ENCODE measurements around the gene BLOC1S3.
A peak's percentile ranks its signal among the peaks of the same experiment; 100 is the strongest.

BLOC1S3 gene

DNA sequence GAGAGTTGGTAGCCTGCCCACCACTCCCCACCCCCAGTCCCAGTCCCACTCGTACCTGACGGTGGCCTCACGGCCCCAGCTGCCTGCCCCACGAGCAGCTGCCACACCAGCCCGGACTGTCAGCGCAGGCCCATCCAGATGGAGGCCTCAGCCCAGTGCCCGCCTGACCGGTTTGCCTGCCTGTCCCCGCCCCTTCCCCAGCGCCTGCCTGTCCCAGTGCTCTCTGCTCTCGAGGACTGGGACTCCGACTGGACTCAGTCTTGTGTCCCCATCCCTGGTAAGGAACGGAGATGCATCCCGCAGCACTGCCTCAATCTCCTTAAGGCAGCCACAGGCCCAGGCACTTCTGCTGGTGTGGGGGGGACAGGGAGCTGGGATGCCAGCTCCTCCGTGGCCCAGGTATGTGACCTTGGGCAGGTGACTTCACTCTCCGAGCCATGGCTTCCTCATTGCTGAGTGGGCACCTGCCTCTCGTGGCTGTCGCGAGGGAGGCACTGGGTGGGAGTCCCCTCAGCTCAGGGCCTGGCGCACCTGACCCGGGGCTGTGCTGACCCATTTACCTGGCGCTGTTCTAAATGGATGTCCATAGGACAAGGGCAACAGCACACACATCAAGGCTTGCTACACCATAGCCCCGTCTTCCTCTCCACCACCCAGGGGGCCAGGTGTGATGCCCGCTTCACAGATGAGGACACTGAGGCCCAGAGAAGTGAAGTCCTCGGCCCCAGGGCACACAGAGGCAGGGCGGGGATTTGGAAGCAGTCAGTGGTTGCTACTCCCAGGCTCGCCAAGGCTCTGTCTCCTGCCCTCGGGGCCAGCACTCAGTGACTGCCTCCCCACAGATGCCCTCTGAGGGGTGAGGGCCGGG, 17.5 kb upstream of the BLOC1S3 start, which contains the start of gene NKPD1:
TSS of gene NKPD1 (minus strand) at position 113 of the 868 bp plus-strand sequence. CDS start 832 bp downstream, outside the sequence.
- DNase-seq (ENCODE audit: low read depth in 4 of 4, low spot score in 1 of 4) = no peak

DNA sequence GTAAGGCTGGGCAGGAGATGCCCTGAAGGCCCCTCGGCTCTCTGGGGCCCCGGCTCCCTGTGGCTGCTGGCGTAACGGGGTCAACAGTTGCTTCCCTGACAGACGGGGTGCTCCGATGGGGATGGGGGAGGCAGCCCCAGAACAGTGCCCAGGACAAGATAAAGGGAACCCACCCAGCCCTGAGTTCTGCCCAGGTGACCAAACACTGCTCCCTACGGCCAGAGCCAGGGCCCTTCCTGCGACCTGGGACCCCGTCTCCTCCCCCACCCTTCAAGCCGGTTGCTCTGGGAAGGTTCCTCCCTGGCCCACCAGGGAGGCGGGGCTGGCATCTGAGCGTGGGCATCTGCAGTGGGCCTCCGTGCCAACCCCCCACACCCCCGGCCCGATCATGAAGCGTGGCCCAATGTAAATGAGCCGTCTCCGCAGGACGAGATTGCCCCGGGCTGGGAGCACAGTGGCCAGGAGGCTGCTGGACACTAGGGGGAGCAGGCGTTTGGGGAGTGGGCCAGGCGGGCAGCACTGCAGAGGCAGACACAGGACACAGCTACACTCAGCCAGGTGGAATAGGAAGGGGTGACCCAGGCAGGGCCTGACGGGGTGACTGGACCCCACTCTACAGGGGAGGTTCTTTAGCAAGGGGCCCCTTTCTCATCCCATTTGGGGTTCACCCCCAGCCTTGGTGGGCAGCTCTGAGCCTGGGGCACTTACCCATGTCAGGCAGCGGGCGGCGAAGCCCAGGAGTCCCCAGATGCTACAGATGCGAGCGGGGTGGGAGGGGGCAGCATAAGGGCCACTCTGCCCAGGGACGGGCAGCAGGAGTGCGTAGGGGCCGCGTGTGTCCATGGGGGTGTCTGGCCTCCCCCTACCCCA, 16.6 kb upstream of the BLOC1S3 start:
- DNase-seq (ENCODE audit: low read depth in 4 of 4, low spot score in 1 of 4) = no peak

DNA sequence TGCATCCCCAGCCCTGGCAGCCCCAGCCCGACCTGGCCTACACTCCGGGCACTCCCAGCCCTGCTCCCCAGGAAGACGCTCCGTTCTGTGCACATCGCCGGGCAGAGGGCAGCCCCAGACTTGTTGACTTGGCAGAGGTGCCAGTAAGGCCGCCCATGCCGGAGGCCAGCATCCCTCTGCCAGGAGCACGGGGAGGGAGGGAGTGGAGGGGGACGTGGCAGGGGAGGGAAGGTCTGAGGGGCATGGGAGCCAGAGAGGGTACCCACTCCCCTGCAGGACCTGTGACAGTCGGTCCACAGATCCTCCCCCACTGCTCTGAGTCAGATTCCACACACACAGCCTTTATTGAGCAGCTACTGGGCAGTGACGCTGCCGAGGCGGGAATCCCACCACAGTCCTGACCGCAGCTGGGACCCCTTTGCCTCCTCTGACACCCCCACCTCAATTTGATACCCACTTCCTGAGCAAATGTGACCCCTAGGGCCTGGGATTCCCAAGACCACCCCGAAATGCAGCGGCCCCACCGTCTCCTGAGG, 15.9 kb upstream of the BLOC1S3 start:
- no peak for DNase-seq (ENCODE audit: low read depth in 4 of 4, low spot score in 1 of 4)

DNA sequence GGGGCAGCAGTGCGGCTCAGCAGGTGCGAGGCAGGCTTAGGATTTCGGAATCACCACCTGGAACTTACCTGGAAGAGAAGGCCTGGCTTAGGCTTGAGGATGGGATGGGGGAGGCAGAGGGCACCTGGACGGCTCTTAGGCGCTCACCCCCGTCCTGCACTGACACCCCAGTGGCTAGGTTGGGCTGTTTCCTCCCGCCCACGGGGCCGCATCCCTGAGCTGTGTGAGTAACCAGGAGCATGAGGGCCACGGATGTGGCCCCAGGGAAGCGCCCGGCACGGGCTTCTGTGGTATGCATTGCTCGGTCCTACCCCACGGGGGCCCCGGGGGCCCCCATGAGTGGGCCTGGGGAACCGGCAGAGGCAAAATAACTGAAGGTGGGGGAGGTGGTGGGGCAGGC, 15.4 kb upstream of the BLOC1S3 start:
- DNase-seq (ENCODE audit: low read depth in 4 of 4, low spot score in 1 of 4) = no peak

DNA sequence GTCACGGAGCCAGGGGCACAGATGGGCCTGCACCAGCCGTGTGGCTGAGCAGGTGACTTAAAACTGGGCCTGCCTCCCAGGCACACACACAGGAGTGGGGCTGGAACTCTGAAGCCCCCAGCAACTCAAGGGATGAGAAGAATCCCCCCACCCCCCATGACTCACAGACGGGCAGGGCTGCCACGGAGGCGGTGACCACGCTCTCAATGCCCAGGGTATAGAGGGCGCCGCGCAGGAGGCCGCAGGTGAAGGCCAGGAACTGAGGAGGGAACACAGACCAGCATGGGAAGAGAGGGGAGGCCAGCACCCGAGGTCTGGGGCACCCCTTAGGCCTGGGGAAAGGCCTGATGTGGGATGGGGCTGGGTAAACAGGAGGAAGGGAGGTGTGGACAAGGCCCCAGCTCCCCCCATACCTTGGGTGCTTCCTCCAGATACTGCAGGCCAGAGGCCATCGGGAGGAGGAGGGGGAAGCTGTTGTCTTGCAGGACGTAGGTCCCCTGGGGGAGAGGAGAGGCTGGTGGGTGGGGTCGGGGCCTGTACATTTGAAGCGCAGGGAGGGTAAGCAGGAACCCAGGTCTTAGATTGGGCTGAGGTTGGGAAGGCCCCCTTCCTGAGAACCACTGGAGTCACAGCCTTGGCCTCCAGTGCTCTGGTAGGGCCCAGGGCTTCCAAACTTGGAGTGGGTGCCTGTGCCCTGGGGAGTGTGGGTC, 14.7 kb upstream of the BLOC1S3 start:
- no peak for DNase-seq (ENCODE audit: low read depth in 4 of 4, low spot score in 1 of 4)

DNA sequence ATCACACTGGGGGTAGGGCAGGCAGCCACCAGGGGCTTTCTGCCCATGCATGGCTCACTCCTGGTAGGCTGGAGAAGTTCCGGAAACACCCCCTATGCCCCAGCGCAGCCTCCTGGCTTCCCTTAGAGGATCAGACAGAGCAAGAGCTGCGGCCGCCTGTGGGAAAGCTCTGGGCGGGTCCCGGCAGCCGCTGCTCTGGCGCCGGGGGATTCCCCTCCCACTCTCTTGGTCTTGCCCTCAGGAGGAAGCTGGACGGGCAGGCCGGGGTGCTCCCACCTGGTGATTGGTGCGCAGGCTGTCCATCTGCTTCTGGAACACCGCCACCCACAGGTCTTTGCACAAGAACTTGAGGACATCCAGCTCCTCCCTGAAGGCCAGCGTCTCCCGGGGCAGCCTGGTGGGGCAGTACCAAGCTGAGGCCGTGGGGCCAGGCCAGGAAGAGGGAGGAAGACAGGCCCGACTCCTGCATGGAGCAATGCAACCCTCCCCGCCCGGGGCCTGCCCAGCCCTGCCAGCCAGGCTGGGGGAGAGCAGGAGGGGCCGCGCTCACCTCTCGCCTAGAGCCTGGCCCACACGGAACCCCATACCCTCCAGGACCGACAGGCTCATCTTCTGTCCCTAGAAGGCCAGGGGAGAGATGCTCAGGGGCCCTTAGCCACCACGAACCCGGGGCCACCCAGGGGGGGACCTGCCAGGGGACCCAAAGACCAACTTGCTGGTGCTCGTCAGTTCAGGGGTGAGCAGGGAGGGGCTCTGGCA, 13.8 kb upstream of the BLOC1S3 start:
- DNase-seq (ENCODE audit: low read depth in 4 of 4, low spot score in 1 of 4) = peak in 2 of 4 experiments; percentile 42 to 54

DNA sequence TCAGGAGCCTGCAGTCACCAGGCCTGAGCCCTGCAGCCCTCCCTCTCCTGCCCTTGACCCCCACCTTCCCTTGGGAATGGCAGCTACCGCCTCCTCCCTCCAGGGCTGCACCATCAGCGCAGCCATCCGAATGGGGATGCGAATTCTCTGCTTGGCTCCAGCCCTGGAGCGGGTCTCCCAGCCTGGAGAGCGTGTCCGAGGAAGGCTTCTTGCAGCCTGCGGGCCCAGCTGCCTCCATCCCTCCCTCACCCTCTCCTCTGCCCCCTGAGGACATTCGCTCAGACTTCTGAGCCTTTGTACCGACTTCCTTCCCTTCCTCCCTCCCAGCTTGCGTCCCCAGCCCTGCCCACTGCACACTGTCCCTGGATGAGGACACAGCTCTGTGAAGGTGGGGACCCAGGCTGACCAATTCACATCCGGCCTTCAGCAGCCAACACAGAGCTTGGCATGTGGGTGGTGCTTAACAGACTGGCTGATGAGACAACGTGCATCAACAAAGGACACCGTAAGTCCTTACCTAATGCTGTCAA, 11.8 kb upstream of the BLOC1S3 start:
- DNase-seq (ENCODE audit: low read depth in 4 of 4, low spot score in 1 of 4) = no peak

DNA sequence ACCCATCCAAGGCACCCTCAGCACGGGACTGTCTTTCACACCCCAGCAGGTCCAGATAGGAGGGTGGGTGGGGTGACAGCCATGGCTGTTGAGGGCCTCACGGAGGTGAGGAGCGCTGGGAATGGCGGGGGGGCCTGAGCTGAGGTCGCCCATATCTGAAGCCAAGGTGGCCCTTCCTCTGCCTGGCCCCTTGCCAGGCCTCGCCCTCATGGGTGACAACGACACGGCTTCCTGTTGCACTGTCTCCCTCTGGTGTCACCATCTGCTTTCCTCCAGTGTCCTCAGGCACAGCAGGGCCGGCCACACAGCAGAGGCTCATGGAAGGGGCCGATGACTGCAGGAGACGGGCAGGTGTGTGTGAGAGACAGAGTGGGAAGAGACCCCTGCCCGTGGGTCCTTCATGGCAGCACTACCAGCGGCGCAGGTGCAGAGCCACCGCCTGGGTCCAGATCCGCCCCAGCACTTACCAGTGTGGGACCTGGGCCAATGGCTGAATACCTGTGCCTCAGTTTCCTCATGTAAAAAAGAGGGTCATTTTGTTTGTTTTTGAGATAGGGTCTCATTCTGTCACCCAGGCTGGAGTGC, 9.7 kb upstream of the BLOC1S3 start:
- no peak for DNase-seq (ENCODE audit: low read depth in 4 of 4, low spot score in 1 of 4)

DNA sequence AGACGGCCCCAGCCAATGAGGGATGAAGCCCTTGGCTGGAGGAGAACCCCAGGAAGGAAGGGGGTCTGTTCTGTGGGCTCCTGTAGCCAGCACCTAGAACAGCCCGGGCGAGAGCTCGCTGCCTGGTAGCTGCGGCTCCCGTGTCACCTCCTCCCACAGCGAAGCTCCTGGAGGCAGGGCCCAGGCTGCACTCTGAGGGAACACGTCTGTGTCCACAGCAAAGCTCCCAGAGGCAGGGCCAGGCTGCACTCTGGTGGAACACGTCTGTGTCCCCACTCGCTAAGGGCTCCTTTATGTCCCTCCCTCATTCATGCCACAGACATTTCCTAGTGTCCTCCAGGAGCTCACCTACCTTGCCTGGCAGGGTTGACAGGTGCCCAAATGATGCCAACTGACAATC, 9.0 kb upstream of the BLOC1S3 start:
- no peak for DNase-seq (ENCODE audit: low read depth in 4 of 4, low spot score in 1 of 4)

DNA sequence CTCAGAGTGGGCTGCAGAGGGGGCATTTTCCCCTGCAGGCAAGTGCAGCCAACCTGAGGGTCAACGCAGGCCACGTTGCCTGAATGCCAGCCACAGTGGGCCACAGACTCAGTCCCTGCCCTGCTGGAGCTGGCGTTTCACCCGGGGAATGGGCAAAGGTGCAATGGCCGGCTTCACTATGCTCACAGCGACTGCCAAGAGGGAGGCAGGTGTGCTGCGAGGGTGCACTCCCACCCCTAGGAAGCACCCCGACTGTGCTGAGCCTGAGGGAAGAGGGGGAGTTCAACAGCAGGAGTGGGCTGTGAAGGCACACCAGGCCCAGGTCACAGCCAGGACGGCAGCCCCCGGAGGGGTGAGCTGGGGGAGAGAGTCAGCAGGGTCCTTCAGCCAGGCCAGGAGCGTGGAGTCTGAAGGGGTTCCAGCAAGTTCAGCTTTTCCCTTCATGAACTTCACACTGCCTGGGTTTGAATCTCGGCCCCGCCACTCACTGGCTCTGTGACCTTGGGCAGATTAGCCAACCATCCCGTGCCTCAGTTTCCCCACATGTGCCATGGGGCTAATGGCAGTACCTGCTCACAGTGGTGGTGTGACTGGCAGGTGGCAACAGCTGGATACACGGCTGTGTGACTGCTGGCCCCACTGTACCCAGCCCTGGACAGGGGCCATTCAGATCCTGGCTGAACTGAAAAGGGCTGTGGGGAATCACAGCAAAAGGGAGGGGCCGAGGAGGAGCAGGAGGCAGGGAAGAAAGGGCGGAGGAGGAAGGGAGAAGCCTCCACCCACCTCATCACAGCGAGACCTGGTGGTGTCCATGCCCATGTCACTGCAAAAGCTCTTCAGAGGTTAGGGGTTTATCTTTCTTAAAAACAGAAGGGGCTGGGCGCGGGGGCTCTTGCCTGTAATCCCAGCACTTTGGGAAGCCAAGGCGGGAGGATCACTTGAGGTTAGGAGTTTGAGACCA, 8.2 kb upstream of the BLOC1S3 start:
- DNase-seq (ENCODE audit: low read depth in 4 of 4, low spot score in 1 of 4) = no peak

DNA sequence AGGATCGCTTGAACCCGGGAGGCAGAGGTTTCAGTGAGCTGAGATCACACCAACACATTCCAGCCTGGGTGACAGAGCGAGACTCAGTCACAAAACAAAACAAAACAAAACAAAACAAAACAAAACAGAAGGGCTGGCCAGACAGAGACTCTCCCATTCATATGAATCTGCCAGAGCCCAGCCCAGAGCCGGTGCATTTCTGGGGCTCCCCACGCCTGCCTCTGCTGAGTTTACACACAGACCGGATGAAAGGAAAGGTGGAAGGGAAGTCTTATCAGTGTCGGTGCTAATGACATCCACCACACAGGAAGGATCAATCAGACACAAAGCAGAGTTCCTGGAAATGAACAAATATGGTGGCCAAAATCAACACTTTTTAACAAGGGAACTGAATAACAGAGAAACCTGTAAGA, 7.4 kb upstream of the BLOC1S3 start:
- no peak for DNase-seq (ENCODE audit: low read depth in 4 of 4, low spot score in 1 of 4)

DNA sequence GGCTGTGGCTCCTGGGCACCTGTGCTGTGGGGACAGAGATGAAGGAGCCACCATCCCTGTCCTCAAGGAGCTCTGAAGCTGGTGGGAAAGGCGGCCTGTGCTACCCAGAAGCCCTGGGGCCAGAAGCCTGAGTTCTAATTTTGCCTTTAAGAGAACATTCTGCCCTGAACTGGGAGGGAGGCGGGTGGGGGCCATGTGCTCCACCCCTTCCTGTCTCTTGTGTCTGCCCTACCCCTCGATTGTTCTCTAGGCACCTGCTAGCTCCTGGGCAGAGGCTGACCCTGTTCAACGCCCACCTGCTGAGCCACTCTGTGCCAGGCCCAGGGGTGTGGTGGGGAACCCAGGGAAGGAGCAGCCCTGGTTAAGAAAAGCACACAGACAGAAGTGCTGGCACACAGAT, 6.4 kb upstream of the BLOC1S3 start:
- DNase-seq (ENCODE audit: low read depth in 4 of 4, low spot score in 1 of 4) = no peak

DNA sequence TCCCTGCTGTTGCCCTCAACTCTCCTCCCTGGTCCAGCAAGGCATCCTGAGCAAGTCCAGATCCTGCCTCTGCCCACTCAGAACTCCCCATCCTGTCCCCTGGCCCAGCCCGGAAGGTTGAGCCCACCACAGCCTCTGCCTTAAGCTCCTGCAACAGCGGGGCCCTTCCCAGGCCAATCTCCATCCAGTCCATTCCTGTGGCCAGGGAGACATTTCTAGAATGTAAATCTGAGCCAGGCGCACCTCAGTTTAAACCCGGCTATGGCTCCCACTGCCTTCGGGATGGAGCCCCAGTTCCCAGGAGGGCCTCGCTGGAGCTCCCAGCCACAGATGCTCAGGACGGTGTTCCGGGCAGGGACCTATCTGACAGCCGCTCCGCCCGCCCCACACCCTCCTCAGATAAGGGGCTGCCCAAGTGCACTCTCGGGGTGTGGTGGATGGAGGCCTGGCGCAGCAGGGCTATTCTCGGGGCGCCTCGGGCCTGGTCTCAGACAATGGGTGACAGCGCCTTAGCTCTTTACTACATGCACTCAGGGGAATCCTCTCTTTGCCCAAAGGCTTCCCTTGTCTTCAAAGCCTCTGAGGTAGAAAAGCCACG, 5.9 kb upstream of the BLOC1S3 start:
- no peak for DNase-seq (ENCODE audit: low read depth in 4 of 4, low spot score in 1 of 4)

DNA sequence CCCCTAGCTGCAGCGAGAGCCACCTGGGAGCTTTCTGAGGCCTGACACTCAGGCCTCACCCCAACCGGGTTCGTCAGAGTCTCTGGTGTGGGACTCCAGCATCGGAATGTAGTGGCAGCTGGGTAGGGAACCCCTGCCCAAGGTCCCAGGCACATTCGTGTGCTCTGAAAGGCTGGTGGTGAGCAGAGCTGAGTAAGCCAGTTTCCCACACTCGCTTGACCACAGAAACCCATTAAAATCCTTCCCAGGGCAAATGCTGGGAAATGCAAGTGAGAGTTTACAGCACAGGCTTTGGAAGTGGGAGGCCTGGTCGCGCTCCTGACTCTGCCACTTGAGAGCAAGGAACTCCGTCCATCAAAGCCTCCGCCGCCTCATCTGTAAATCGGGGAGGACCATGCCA, 4.8 kb upstream of the BLOC1S3 start:
- no peak for DNase-seq (ENCODE audit: low read depth in 4 of 4, low spot score in 1 of 4)

DNA sequence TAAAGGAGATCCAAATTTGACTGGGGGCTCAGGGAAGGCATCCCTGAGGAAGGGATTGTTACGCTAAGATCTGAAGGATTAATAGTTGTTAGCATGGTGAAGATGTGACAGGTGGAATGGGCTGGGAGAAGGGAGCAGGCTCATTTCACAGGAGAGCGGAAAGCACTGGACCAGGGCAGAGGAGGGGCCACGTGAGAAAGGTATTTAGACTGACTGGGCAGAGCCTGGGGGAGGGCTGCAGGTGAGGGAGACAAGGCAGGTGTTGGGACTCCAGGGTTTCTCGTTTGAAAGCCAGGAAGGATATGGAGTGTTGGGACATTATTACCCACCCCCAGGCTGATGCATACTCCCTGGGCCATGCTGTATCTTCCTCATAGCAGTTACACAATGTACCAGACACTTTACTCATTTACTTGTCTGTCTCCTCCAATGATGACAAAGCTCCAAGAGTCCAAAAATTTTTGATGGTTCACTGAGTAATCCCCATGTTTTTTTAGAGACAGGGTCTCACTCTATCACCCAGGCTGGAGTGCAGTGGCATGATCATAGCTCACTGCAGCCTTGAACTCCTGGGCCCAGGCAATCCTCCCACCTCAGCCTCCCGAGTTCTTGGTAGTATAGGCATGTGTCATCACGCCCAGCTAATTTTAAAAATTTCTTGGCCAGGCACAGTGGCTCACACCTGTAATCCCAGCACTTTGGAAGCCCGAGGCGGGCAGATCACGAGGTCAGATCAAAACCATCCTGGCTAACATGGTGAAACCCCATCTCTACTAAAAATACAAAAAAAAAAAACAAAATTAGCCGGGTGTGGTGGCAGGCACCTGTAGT, 2.9 kb upstream of the BLOC1S3 start:
- DNase-seq (ENCODE audit: low read depth in 4 of 4, low spot score in 1 of 4) = no peak

DNA sequence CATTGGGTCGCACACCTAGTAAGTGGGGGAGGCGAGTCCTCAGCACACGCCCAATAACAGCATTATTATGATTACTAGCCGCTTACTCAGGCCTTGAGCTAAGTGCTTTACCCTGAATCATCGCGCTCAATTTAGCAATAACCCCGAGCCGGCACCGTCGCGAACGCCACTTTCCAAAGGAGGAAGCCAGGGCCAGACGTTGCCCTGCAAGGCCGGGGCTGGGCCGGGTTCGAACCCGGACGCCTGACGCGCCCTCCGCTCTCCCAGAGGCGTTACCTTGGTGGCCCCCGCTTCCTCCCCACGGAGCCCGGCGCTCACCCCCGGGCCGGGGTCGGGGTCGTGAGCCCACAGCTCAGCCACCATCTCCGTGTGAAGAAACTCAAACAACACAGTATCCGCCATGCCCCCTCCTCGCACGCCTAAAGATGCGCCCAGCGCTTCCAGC, 745 bp upstream of the BLOC1S3 start, which contains the start of gene TRAPPC6A:
TSS of gene TRAPPC6A (minus strand) at position 421 of the 445 bp plus-strand sequence. CDS start at position 402, 19 bp downstream.
- no peak for DNase-seq (ENCODE audit: low read depth in 4 of 4, low spot score in 1 of 4)

Measured in stimulated activated CD4-positive, alpha-beta T cell treated with anti-CD3 and anti-CD28 coated beads, Interleukin-1b, Interleukin-23, amount 100 ng/mL, for 24 hours (primary cell).